Mononuclear cell (primary cell): ENCODE data around the gene CACNG1. TPM values are rescaled to one million over a fixed set of nuclear protein-coding genes. Genes with fewer than 3 reads are reported as not detected.

Experiments used
- H3K27me3 ChIP-seq: 2 replicates; pipeline ENCODE4 v1.6.0; 2011; ENCODE audit warnings: low read length, control low read depth; ENCODE audit not compliant: insufficient read depth
- H3K4me1 ChIP-seq: 2 replicates; pipeline ENCODE4 v1.5.1; 2011; ENCODE audit warnings: mild to moderate bottlenecking, low read length, control low read depth; ENCODE audit not compliant: insufficient read depth
- H3K4me3 ChIP-seq: 2 replicates; pipeline ENCODE4 v1.5.1; 2011; ENCODE audit warnings: mild to moderate bottlenecking, low read length, moderate library complexity
- H3K9me3 ChIP-seq: 2 replicates; pipeline ENCODE4 v1.5.1; 2011; ENCODE audit warnings: low read depth, mild to moderate bottlenecking, control low read depth, low read length
- total RNA-seq: library from RNA; depleted of rRNA; stranded (reverse); fragments of >200 nt; gene quantifications from one replicate; pipeline ENCODE4 v1.2.3, GENCODE V29; 2012

Gene CACNG1
- total RNA-seq, result not detected

GRCh38 chr17:67044016-67044772 lies at the start of gene CACNG1:
Gene CACNG1, plus strand, starts transcription at chr17:67044554. Its CDS starts 107 bp downstream, at chr17:67044661.
- Histone ChIP-seq H3K4me1 (no peaks in the 10 kb centered on the region), H3K4me3 (no peak within 1 kb of the TSS), H3K9me3 (peaks cover 14% of the 10 kb centered on the region), H3K27me3 (no peaks in the 10 kb centered on the region)

GRCh38 chr17:66994930-66995535 lies 49.3 kb upstream of the CACNG1 start:
- Histone ChIP-seq H3K4me1 (no peaks in the 10 kb centered on the region), H3K9me3 (no peaks in the 10 kb centered on the region), H3K27me3 (no peaks in the 10 kb centered on the region), H3K4me3 (no peak overlapping the region)

GRCh38 chr17:66995944-66996343 lies 48.4 kb upstream of the CACNG1 start:
- Histone ChIP-seq H3K4me1 (no peaks in the 10 kb centered on the region), H3K27me3 (no peaks in the 10 kb centered on the region), H3K9me3 (no peaks in the 10 kb centered on the region), H3K4me3 (no peak overlapping the region)

GRCh38 chr17:66996926-66997325 lies 47.4 kb upstream of the CACNG1 start:
- Histone ChIP-seq H3K4me3 (no peak overlapping the region), H3K4me1 (no peaks in the 10 kb centered on the region), H3K9me3 (no peaks in the 10 kb centered on the region), H3K27me3 (no peaks in the 10 kb centered on the region)

GRCh38 chr17:67003231-67003630 lies 41.1 kb upstream of the CACNG1 start:
- no peak overlapping the region for H3K4me3 ChIP-seq
- no peaks in the 10 kb centered on the region for H3K9me3 ChIP-seq
- H3K4me1 ChIP-seq, result no peaks in the 10 kb centered on the region
- no peaks in the 10 kb centered on the region for H3K27me3 ChIP-seq

GRCh38 chr17:67004181-67004580 lies 40.2 kb upstream of the CACNG1 start:
- no peaks in the 10 kb centered on the region for H3K4me1 ChIP-seq
- no peaks in the 10 kb centered on the region for H3K27me3 ChIP-seq

GRCh38 chr17:67007266-67007665 lies 37.1 kb upstream of the CACNG1 start:
- Histone ChIP-seq H3K4me3 (no peak overlapping the region), H3K4me1 (no peaks in the 10 kb centered on the region)

More at GRCh38 chr17:67004181-67004580, 40.2 kb upstream of the CACNG1 start:
- no peak overlapping the region for H3K4me3 ChIP-seq
- no peaks in the 10 kb centered on the region for H3K9me3 ChIP-seq

GRCh38 chr17:67008101-67008500 lies 36.3 kb upstream of the CACNG1 start:
- no peaks in the 10 kb centered on the region for H3K9me3 ChIP-seq
- H3K27me3 ChIP-seq, result no peaks in the 10 kb centered on the region
- H3K4me3 ChIP-seq, result no peak overlapping the region
- no peaks in the 10 kb centered on the region for H3K4me1 ChIP-seq

More at GRCh38 chr17:67007266-67007665, 37.1 kb upstream of the CACNG1 start:
- Histone ChIP-seq H3K27me3 (no peaks in the 10 kb centered on the region), H3K9me3 (no peaks in the 10 kb centered on the region)

- no peaks in the 10 kb centered on the region for H3K4me1 ChIP-seq
- H3K4me3 ChIP-seq, result no peak overlapping the region
- H3K27me3 ChIP-seq, result no peaks in the 10 kb centered on the region
- H3K9me3 ChIP-seq, result no peaks in the 10 kb centered on the region
Observed at GRCh38 chr17:67011527-67012175, 32.7 kb upstream of the CACNG1 start.

GRCh38 chr17:67013891-67014290 lies 30.5 kb upstream of the CACNG1 start:
- Histone ChIP-seq H3K4me1 (no peaks in the 10 kb centered on the region), H3K4me3 (no peak overlapping the region), H3K27me3 (no peaks in the 10 kb centered on the region), H3K9me3 (no peaks in the 10 kb centered on the region)

GRCh38 chr17:67015001-67015400 lies 29.4 kb upstream of the CACNG1 start:
- Histone ChIP-seq H3K4me3 (no peak overlapping the region), H3K27me3 (no peaks in the 10 kb centered on the region), H3K9me3 (no peaks in the 10 kb centered on the region), H3K4me1 (no peaks in the 10 kb centered on the region)

- H3K4me3 ChIP-seq, result no peak overlapping the region
- no peaks in the 10 kb centered on the region for H3K9me3 ChIP-seq
- no peaks in the 10 kb centered on the region for H3K4me1 ChIP-seq
- no peaks in the 10 kb centered on the region for H3K27me3 ChIP-seq
Observed at GRCh38 chr17:67016039-67016762, 28.2 kb upstream of the CACNG1 start.

GRCh38 chr17:67017910-67018309 lies 26.4 kb upstream of the CACNG1 start:
- H3K4me1 ChIP-seq, result no peaks in the 10 kb centered on the region

GRCh38 chr17:67018471-67019434 lies 25.6 kb upstream of the CACNG1 start:
- Histone ChIP-seq H3K4me1 (no peaks in the 10 kb centered on the region), H3K4me3 (no peak overlapping the region), H3K27me3 (no peaks in the 10 kb centered on the region), H3K9me3 (no peaks in the 10 kb centered on the region)

More at GRCh38 chr17:67017910-67018309, 26.4 kb upstream of the CACNG1 start:
- no peaks in the 10 kb centered on the region for H3K27me3 ChIP-seq
- no peak overlapping the region for H3K4me3 ChIP-seq
- no peaks in the 10 kb centered on the region for H3K9me3 ChIP-seq
